HG02642 (cell line): Measurements from ENCODE around the gene CEP63.
"Not testable (repeated sequence)": the region's sequence is repeated elsewhere in the genome, so short reads cannot be mapped to it uniquely, and the experiment has no call there.

Experiments used
- ATAC-seq: cut with Tn5 transposase; IDR thresholded peaks from one replicate; pipeline ENCODE4 v1.9.1; 2021; ENCODE audit warnings: mild to moderate bottlenecking; ENCODE audit not compliant: unreplicated experiment, poor library complexity

Gene CEP63

DNA sequence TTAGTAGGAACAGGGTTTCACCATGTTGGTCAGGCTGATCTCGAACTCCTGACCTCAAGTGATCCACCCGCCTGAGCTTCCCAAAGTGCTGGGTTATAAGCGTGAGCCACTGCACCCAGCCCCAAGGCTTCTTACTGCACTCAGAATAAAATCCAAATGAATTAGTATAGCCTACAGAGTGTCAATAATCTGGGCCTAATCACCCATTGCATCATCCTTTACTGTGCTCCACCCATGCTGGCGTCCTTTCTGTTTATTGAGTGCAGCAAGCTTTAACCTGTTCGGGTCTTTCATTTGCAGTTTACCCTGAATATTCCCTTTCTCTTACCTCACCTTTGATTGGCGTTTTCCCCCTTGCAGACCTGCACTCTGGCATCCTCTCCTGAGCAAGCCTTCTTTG is 77.7 kb downstream of the CEP63 start:
- ATAC-seq, result no peak

GRCh38 chr3:134564991-134565390 is 79.1 kb downstream of the CEP63 start:
- no peak for ATAC-seq

DNA sequence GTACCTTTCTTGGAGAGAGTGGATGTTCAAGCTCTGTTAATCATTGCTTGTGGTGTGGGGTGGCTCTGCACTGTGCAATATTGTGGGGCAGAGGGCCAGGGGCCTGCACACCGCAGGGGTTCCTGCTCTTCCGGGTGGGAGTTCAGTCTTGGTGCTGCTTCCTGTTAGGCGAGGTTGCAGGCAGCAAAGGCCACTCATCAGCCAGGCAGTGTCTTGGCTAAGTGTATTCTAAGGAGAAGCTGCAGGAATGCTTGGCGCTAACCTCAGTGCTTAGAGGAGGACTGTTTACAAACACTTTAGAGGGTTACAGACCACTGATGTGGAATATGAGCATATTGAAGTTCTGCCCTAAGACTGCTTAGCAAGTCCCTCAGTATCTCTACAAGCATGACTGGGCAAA is 81.7 kb downstream of the CEP63 start:
- no peak for ATAC-seq

- no peak for ATAC-seq
Observed at GRCh38 chr3:134568790-134569189, 82.9 kb downstream of the CEP63 start.

- not testable (repeated sequence) for ATAC-seq
Observed at GRCh38 chr3:134569899-134570298, 84.0 kb downstream of the CEP63 start.

DNA sequence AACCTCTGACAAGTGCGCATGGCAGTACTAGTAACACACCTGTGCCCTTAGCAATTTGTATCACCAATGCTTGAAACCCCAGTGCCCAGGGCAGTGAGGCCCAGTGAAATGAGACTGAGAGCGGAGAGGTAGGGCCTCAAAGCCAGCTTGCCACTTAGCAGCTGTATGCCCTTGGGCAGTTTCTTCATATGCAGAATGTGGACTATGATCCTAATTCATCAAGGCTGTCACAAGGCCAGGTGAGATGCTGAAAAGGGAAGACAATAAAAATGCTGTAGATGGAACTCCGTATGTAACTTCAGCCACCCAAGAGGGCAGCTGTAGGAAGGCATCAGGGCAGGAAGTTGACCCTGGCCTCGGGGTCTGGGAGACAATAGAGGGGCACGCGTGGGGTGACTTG is 90.6 kb downstream of the CEP63 start:
- ATAC-seq, result no peak

- ATAC-seq, result no peak
Observed at GRCh38 chr3:134576831-134577230, 91.0 kb downstream of the CEP63 start.

DNA sequence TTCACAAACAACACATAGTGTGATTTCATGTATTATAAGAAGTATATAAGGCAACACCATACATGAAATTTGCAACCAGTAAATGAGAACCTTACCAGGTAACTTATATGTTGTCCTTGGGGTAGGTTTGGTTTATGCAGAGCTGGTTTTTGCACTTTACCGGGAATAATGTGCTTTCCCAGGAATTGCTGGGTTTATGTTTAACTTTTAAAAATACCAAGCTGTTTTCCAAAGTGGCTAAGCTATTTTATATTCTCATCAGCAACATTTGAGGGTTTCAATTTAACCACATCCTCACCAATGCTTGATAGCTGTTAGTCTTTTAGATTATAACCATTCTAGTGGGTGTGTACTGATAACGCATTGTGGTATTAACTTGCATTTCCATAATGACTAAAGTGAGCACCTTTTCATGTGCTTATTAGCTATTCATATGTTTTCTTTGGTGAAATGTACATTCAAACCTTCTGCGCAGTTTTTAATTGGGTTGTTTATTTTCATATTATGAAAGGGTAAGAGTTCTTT is 93.3 kb downstream of the CEP63 start:
- no peak for ATAC-seq

DNA sequence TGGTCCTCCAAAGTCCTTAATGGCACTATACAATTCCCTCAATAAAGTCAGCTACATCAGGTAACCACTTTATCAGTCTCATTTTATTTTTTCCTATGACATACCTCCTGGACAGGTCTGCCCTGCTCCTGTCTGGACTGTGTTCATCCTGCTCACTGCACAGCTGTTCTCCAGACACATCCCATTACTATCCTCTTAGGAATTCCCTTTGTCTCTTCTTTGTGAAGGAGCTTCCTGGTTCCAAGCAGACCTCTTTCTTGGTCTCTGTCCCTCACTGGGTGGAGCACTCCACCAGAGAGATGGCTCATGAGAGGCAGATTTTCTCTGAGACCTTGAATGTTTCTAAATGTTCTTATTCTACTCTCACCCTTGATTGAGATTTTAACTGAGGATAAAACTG is 104.9 kb downstream of the CEP63 start:
- ATAC-seq, result no peak

DNA sequence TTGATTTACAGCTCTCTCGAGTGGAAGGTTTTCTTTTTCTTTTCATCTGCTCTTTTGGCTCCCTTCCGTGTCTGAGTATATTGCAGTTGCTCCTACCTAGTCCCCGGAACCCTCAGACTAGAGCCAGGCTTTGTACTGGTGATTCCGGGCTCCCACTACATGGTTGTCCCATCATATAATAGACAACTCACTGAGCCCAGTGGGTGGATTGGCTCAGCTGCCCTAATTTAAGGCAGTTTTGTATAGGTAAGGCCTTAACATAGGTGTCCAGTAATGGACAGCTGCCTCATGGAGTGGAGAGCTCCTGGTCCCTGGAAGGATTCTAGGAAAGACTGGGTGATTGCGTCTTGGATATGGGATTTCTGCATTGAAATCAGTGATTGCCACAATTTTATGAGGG is 106.9 kb downstream of the CEP63 start:
- no peak for ATAC-seq

GRCh38 chr3:134594331-134594741 is 108.5 kb downstream of the CEP63 start:
- no peak for ATAC-seq

GRCh38 chr3:134594986-134595385 is 109.1 kb downstream of the CEP63 start:
- ATAC-seq, result not testable (repeated sequence)

DNA sequence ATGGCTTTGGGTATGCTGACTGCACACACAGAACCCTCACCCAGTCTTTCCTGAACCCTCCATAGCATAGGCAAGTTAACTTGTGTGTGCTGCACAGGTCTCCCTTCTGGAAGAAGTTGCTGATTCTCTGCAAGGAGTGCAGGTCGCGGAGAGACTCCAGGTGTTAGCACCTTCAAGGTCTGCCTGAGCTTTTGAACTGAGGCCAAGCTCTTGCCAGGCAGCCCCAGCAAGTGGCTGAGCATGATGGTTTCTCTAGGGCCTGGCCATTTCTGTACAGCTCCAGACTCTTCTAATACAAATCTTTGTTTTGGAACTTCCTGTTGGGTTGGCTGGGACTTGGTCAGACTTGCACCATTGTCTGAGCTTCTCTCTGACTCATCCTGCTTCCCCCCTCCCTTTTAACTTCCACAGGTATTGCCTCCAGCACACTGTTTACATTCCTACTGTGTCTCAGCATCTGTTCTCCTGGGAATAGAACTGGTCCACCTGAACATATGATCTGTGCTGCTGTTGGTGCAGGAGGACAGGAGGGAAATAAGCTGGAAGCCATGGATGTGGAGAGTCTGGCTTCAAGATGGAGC is 111.6 kb downstream of the CEP63 start:
- ATAC-seq, result no peak

DNA sequence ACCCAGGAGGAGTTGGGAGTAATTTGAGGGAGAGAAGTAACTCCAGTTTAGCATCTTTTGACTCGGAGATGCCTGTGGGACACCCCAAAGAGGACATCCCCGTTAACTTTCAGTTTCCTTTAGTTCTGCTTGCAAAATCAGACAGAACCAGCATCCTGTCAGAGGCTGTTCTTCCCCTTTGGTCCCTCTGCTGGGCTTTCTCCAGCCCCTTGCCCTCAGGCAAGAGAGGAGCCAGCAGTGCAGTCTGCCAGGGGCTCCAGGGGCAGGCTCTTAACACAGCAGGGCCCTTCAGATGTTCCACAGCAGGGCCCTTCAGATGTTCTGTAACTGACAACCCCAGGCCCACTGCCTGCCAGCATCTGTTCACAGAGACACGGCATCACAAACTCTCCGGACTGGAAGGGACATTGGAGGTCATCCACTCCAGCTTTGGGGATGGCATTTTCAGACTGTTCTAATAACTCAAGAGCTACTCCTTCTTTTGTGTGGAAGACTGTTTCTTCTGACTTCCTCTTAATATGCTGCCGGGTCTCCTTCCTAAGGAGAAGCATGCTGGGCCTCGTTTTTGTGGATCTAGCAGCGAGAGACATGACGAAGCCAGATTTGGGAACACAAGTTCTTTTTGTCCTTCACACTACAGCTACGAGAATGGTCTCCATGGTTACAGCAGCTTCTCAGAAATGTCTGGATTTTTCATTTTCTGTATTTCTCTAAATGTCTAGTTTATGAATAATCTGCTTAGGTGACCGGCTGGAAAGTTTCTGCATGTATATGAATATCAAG is 113.1 kb downstream of the CEP63 start:
- no peak for ATAC-seq

DNA sequence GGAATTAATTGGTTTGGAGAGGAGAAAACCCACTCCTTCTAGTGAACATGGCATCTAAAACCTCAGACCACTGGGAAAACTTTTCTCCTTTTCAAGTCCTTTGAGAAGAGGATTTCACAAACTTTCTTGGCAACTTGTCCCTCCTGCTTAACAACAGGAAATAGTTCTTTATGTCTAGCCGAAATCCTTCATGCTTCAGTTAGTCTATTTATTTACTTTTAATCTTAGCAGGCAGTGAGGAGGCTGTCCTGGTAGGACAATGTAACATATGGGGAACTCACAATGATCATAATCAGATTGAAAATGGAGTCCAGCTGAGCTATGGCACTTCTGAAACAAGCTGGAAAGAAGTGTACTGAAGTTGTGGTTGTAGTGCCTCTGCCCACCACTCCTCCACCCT is 114.3 kb downstream of the CEP63 start:
- ATAC-seq, result no peak

DNA sequence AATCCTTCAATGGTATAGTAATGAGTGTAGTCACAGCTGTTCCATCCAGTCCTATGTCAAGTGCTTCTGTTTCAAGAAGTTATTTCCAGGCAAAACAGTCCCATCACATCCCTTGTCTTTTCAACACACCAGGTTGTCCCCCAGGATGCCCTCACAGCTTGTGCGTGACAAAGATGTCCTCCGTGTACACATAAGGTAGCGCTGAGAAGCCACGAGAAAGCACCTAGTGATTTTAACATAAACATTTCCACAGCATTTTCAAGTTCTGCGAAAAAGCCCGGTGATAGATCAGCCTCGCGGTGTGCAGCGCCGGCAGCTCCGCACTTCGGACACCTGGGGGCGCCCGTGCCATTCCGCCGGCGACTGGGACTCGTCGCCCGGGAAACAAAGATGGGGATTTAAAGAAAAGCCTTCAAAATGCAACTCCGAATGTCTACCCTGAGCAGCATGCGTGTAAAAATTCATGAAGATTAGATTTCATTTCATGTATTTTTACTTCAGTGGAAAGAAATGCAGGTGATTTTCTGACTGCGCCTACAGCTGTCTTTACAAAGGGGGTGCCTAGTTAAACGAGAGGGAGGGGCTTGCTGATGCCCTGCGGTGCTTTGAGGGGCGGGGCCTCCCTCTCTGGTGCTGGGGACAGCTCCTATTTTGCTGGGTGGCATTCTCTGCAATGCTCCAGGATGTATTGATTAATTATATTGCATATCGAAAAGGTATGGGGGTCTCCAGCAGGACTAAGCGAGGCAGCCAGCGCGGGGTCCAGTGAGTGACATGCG is 115.0 kb downstream of the CEP63 start:
- peak; percentile 62 for ATAC-seq

GRCh38 chr3:134601539-134602439 is 115.9 kb downstream of the CEP63 start:
- no peak for ATAC-seq

- ATAC-seq, result no peak
Observed at GRCh38 chr3:134602440-134602814, 116.6 kb downstream of the CEP63 start.

GRCh38 chr3:134603480-134603879 is 117.6 kb downstream of the CEP63 start:
- ATAC-seq, result no peak

GRCh38 chr3:134603956-134604355 is 118.1 kb downstream of the CEP63 start:
- ATAC-seq, result no peak
